Measurements from ENCODE around the gene THOC7. TPM values are rescaled to one million over a fixed set of nuclear protein-coding genes. Genes with fewer than 3 reads are reported as not detected.

Gene THOC7
- total RNA-seq, 1 experiment from 2014 or later = 53.0 TPM

GRCh38 chr3:63803911-63804310, 59.7 kb downstream of the THOC7 start:
- DNase-seq (ENCODE audit: low spot score) (no peak), ATAC-seq (no peak)
- H3K4me1 Mint-ChIP-seq = no peaks in the 10 kb centered on the region
- H3K27ac Mint-ChIP-seq = no peak overlapping the region
- H3K9me3 Mint-ChIP-seq = peaks cover 7% of the 10 kb centered on the region; the same call in 1 of the 2 replicates
- CTCF ChIA-PET = no interaction called here
- H3K4me3 Mint-ChIP-seq = no peak overlapping the region
- no peaks in the 10 kb centered on the region for H3K36me3 Mint-ChIP-seq
- POLR2A ChIA-PET = no interaction called here
- TF ChIP-seq TP53 (CRISPR knock-in tag; IDR thresholded peaks at IDR 0.05) (no peak), ATF6 (CRISPR knock-in tag; IDR thresholded peaks at IDR 0.05) (no peak), TCF7 (CRISPR knock-in tag; IDR thresholded peaks at IDR 0.05; ENCODE audit: low read depth) (no peak), SMAD4 (CRISPR knock-in tag; IDR thresholded peaks at IDR 0.05) (no peak), CDX4 (CRISPR knock-in tag; IDR thresholded peaks at IDR 0.05; ENCODE audit: borderline replicate concordance) (no peak), USF1 (CRISPR knock-in tag; IDR thresholded peaks at IDR 0.05) (no peak), GTF2I (CRISPR knock-in tag; conservative IDR thresholded peaks at IDR 0.05) (no peak), ARID4B (CRISPR knock-in tag; IDR thresholded peaks at IDR 0.05; ENCODE audit: borderline replicate concordance) (no peak), RORB (CRISPR knock-in tag; IDR thresholded peaks at IDR 0.05) (no peak), NR2C2 (CRISPR knock-in tag; IDR thresholded peaks at IDR 0.05) (no peak), CREB1 (CRISPR knock-in tag; IDR thresholded peaks at IDR 0.05) (no peak), ZNF138 (CRISPR knock-in tag; conservative IDR thresholded peaks at IDR 0.05) (no peak), ZNF416 (CRISPR knock-in tag; IDR thresholded peaks at IDR 0.05) (no peak), ESRRA (CRISPR knock-in tag; IDR thresholded peaks at IDR 0.05; ENCODE audit: borderline replicate concordance) (no peak), ZNF423 (CRISPR knock-in tag; IDR thresholded peaks at IDR 0.05) (no peak), SMAD3 (CRISPR knock-in tag; IDR thresholded peaks at IDR 0.05; ENCODE audit: borderline replicate concordance) (no peak), ZNF281 (CRISPR knock-in tag; IDR thresholded peaks at IDR 0.05) (no peak), NR1H2 (CRISPR knock-in tag; IDR thresholded peaks at IDR 0.05) (no peak), ZBTB21 (CRISPR knock-in tag; IDR thresholded peaks at IDR 0.05; ENCODE audit: borderline replicate concordance) (no peak)
- H3K27me3 Mint-ChIP-seq (ENCODE audit: low read depth) = no peaks in the 10 kb centered on the region; the same call in 1 of the 2 replicates
